Inflammatory macrophage treated with lipopolysaccharide for 1 hour (primary cell): ENCODE data around the gene HSD17B11.
"Not testable (repeated sequence)": the region's sequence is repeated elsewhere in the genome, so short reads cannot be mapped to it uniquely, and the experiment has no call there.

ENCODE experiments used
- DNase-seq, 2 donors: peaks; one replicate each; pipeline ENCODE4 v3.0.0-alpha.2; 2020 to 2022

HSD17B11 gene

GRCh38 chr4:87390891-87391575 is at the start of gene HSD17B11:
HSD17B11 (minus strand) TSS chr4:87391188; CDS start chr4:87391070, 118 bp downstream.
- DNase-seq, result peak; percentile 94 to 95

DNA sequence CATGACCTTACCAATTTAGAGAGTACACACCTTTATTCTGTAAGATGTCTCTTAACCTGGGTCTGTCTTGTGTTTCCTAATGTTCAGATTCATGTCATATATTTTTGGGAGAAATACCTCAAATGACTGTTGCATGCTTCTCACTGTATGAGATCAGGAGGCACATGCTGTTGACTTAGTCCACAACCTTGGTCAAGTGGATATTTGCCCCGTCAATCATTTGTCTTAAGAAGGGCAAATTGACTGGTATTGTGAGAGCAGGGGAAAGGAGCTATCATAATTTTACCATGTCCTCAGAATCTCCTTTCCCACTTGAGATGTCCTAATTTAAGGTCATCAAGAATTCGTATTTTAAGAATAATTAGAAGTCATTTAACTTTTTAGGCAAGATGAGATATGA is 42.4 kb upstream of the HSD17B11 start:
- DNase-seq, result no peak

- DNase-seq, result no peak
Observed at GRCh38 chr4:87430038-87430437, 39.0 kb upstream of the HSD17B11 start.

DNA sequence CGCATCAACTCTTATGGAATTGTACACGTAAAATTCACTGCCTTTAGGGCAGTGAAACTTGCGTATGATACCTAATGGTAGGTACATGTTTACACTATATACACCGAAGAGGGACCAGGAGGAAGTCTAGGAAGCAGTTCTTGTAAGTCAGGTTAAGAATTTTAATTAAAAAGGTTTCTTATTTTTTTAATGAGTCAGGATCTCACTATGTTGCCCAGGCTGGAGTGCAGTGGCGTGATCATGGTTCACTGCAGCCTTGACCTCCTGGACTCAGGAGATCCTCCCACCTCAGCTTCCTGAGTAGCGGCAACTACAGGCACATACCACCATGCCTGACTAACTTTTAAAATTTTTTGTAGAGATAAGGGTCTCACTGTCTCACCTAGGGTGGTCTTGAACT is 38.0 kb upstream of the HSD17B11 start:
- DNase-seq, result no peak

- DNase-seq, result no peak
Observed at GRCh38 chr4:87427518-87427868, 36.5 kb upstream of the HSD17B11 start.

GRCh38 chr4:87426865-87427517 is 36.0 kb upstream of the HSD17B11 start:
- no peak for DNase-seq

GRCh38 chr4:87425711-87426110 is 34.7 kb upstream of the HSD17B11 start:
- DNase-seq, result no peak

DNA sequence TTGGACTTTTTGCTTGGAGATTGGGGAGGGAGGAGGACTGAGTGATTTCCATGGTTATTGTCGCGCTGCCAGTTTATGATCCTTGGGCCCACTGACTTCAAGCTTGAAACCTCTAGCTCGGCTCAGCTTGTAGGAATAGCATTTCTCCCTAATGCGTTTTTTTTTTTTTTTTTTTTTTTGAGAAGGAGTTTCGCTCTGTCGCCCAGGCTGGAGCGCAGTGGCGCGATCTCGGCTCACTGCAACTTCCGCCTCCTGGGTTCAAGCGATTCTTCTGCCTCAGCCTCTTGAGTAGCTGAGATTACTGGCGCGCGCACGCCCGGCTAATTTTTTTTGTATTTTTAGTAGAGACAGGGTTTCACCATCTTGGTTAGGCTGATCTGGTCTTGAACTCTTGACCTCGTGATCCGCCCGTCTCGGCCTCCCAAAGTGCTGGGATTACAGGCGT is 33.1 kb upstream of the HSD17B11 start:
- not testable (repeated sequence) for DNase-seq

DNA sequence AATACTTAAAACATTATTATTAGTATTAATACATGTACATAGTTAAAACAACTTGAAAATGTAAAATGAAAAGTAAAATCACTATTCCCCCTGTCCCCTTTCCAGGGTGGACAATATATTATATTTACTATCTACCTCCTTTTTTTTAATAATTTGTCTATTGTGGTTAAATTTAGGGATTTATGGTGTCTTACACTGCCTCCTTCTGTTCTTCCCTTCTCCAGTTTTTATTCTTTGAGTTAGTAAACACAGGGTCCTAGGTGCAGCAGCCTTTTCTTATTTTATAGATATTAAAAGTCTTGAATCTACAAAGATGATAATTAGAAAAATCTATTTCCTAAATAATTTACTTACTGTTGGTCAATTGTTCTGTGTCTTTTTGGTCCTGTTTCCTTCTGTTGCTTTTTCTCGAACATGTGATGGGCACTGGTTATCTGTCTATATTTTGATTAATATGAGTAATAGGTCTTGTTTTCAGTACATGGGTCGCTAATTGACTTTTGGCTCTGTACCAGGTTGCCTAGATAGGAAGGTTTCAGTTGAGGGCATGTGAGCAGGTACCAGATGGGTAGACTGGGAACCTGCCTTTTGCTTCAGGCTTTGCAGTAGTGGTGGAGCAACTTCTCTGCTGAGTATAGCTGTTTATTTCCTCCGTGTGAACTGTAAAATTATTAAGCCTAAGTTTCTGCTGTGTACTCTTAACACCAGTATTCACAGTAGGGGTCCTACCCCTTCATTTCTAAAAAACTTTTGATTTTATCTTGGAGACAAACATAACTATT is 32.5 kb upstream of the HSD17B11 start:
- no peak for DNase-seq

DNA sequence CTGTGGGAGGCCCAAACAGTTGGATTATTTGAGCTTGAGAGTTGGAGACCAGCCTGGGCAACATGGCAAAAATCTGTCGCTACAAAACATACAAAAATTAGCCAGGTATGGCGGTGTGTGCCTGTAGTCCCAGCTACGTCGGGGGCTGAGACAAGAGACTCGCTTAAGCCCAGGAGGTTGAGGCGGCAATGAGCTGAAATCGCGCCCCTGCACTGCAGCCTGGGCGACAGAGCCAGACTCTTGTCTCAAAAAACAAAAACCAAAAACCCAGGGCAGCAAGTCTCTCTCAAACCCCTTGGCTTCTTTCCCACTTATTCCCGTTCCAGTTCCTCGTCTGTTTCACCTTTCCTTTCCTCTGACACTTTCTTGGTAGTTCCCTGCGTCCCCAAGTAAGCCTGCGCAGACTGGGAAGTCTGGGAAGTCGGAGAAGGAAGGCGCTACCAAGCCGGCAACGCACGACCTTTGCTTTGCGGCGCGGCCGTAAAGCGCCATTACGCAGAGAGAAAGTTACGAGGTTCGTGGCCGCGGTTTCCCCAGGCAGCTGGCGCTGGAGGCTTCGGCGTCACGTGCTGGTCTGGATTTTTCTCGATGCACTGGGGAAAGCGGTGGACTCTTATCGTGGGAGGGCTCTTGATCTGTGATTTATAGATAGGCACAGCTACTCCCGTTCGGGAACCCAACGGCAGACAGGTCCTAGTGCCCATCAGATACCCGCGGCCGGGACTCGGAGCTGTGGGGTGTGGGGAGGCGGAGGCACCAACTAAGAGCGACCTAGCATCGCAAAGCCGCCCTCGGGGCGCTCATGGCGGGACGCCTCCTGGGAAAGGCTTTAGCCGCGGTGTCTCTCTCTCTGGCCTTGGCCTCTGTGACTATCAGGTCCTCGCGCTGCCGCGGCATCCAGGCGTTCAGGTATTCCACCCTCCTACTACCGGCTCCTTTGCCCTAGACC is 31.4 kb upstream of the HSD17B11 start, which contains the start of gene NUDT9:
Gene NUDT9 (plus strand): TSS at position 470 of the 949 bp plus-strand sequence. CDS start 333 bp downstream, at position 803.
- DNase-seq, result peak; percentile 91 to 94

DNA sequence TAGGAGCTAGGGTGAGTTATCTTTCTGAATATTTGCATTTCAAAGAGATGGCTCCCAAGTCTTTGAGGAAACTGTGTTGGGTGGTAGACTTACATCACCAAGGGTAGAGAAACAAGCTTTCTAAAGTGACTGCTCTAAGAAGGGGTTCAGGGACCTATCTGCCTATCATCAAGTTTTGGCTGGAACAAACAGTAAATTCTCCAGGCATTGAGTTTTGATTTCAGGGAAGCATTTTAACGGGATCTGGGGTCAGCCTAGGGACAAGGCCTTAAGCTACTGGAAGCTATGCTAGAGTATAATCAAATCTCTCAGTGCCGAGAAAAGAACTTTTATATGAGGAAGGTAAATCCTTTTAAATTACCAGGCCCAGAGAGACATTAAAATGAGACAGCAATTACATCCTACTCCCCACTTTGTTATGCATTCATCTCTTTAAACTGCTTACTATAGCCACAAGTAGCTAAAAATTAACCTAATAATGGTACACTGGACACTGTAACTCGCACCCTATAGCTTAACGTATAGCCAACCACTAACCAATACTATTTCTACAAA is 29.4 kb upstream of the HSD17B11 start:
- no peak for DNase-seq

- DNase-seq, result no peak
Observed at GRCh38 chr4:87419578-87420249, 28.7 kb upstream of the HSD17B11 start.

GRCh38 chr4:87418410-87418809 is 27.4 kb upstream of the HSD17B11 start:
- not testable (repeated sequence) for DNase-seq

DNA sequence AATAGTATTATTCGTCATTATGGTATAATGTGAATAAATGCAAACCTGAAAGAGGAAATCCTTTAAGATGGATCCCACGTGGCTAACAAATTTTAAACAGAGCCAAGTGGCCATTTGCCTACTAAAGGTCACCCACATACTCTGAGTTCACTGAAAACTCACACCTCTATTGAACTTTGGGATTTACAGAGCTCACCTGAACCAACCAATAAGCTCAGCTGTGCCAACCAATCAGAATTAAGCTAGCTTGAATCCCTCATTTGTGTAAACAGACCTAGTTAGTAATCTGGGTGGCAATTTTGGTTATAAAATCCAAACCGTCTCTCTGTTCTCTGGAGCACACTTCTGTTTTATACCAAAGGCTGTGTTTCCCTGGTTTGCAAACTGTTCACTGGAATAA is 26.0 kb upstream of the HSD17B11 start:
- DNase-seq, result no peak

GRCh38 chr4:87414816-87415215 is 23.8 kb upstream of the HSD17B11 start:
- no peak for DNase-seq

GRCh38 chr4:87410679-87411078 is 19.7 kb upstream of the HSD17B11 start:
- no peak for DNase-seq

DNA sequence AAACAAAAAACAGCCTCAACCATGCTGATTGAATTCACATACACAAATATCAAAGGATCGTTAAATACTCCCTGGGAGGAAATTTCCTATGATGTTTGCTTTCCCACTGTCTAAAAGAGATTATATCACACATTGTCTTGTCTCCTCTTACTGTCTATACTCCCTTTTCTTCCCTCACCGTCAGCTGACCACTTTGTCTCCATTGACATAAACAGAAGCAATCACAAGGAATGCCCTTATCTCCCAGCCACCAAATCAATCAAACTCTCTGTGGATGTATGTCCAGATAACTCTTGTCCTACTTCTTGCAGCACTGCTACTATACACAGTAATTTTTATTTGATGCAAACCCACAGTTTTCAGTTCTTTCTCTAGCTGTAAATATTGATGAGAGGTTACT is 19.2 kb upstream of the HSD17B11 start:
- DNase-seq, result no peak

- no peak for DNase-seq
Observed at GRCh38 chr4:87409420-87409939, 18.5 kb upstream of the HSD17B11 start.

DNA sequence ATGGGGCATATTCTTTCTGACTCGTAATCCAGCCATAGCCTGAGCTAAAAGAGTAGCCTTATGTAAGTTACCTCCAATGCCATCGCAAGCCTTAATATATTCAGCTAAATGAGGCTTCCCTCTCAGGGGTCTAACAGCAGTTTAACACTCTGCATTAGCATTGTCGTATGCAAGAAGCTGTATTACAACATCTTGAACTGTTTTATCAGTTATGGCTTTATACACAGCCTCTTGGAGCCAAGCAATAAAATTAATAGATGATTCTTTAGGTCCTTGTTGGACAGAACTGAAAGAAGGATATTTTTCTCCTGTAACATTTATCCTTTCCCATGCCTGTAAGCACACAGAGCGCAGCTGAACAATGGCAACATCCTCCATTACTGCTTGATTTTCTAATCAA is 15.9 kb upstream of the HSD17B11 start:
- not testable (repeated sequence) for DNase-seq

DNA sequence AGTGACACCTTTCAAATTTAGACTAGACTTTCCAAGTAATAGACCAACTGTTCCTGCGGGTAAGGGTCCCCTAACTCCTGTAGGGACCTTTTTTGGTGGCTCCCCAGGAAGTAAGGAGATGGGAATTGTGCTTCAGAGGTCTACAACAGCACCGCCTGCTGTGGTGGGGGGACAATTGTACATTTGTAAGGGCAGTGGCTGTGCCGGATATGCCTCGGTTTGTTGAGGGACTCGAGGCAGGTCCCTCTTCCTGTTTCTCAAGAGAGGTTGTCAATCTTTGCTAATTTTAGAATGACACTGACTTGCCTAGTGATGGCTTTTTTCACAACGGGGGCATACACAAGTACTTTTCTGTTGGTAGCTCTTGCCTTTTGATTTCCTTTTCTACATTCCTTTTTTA is 15.5 kb upstream of the HSD17B11 start:
- no peak for DNase-seq

DNA sequence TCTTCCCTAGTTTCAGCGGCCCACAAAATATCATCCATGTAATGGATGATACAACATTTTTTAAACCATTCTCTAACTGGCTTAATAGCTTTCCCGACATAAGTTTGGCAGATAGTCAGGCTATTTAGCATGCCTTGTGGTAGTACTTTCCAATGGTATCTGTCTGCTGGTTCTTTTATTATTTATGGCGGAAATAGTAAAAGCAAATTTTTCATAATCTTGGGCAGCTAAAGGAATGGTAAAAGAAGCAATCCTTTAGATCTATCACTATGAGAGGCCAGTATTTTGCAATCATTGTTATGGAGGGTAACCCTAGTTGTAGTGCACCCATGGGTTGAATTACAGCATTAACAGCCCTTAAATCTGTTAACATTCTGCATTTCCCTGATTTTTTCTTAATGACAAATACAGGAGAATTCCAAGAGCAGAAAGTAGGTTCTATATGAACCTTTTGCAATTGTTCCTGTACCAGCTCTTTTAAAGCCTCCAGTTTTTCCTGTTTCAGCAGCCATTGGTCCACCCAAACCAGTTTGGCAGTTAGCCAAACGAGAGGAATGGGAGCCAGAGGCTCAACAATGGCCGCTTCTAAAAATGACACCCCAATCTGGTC is 14.3 kb upstream of the HSD17B11 start:
- no peak for DNase-seq
